ENCODE measurements around the gene EIF3L. TPM values are rescaled to one million over a fixed set of nuclear protein-coding genes. Genes with fewer than 3 reads are reported as not detected.

EIF3L gene
- total and polyA plus RNA-seq, 2 of the 8 experiments (the other 6 are each of a cell fraction or from before 2014, with no cell fraction given), result 639 to 886 TPM

- TF ChIP-seq PHF8 (conservative IDR thresholded peaks at IDR 0.05; ENCODE audit: low read depth, low read length), result no peak
- no peak for TF ChIP-seq CBX5 (IDR thresholded peaks at IDR 0.05; ENCODE audit: low read depth, low read length)
- no peak for TF ChIP-seq CTBP2 (IDR thresholded peaks at IDR 0.05; ENCODE audit: borderline replicate concordance, insufficient read depth, insufficient read length, low read length)
- TF ChIP-seq RFX5 (IDR thresholded peaks at IDR 0.05; ENCODE audit: borderline replicate concordance, low read depth, low read length), result no peak
- no peak for TF ChIP-seq FOSL1 (IDR thresholded peaks at IDR 0.05; ENCODE audit: insufficient read depth, low read depth, low read length)
- TF ChIP-seq CEBPB (IDR thresholded peaks at IDR 0.05; ENCODE audit: low read depth, low read length), result no peak
These were observed 35.2 kb downstream of the EIF3L start (continued) for GRCh38 chr22:37884420-37884819.
